T-cell (primary cell): ENCODE data around the gene MPHOSPH6. TPM values are rescaled to one million over a fixed set of nuclear protein-coding genes. Genes with fewer than 3 reads are reported as not detected.

Source experiments
- ATAC-seq, 4 experiments: fragments of 200-7000 bp in 3 of 4; fragments of 150-1000 bp in 1 of 4; cut with Tn5 transposase; replicated peaks in 1 of 4; 1 replicate in 3 of 4; 2 replicates in 1 of 4; pipeline ENCODE4 v1.10.0; 2021; ENCODE audit warnings: moderate library complexity in 3 of 4, mild to moderate bottlenecking in 2 of 4, moderate number of reproducible peaks in 1 of 4
- CTCF ChIA-PET, 2 donors: fragments of 300-600 bp; sonication (Branson Sonifier 250); formaldehyde crosslinking; loops; one replicate each; lab custom pipeline; 2022; ENCODE audit warnings: antibody characterized with exemption in 2 of 2; lab: Charles Lee
- POLR2A ChIA-PET, 2 donors: fragments of 300-600 bp; sonication (Branson Sonifier 250); formaldehyde crosslinking; loops; one replicate each; lab custom pipeline; 2022; ENCODE audit warnings: antibody characterized with exemption in 2 of 2; lab: Charles Lee
- DNase-seq, 35 experiments: peaks; one replicate each; pipeline versions ENCODE4 v3.0.0 to v3.0.0-alpha.2; 2013 to 2023
- H3K27ac ChIP-seq: one replicate; pipeline ENCODE4 v1.5.1; 2013; ENCODE audit warnings: low read length
- H3K27me3 ChIP-seq, 2 experiments: replicated peaks in 1 of 2; 1 replicate in 1 of 2; 2 replicates in 1 of 2; pipeline versions ENCODE4 v1.6.1 to v1.7.0; 2013; ENCODE audit warnings: low read length in 1 of 2, mixed read lengths in 1 of 2; ENCODE audit not compliant: control insufficient read depth in 2 of 2, insufficient read depth in 2 of 2; ENCODE audit errors: extremely low read depth in 1 of 2
- H3K36me3 ChIP-seq, 2 donors: 1 replicate in 1 of 2; 2 replicates in 1 of 2; pipeline versions ENCODE4 v1.6.1 to v1.7.0; 2013; ENCODE audit warnings: low read length in 1 of 2; ENCODE audit not compliant: control insufficient read depth in 2 of 2, insufficient read depth in 1 of 2; ENCODE audit errors: extremely low read depth in 1 of 2
- H3K4me1 ChIP-seq, 2 experiments: 1 replicate in 1 of 2; 2 replicates in 1 of 2; pipeline versions ENCODE4 v1.6.1 to v1.7.0; 2013; ENCODE audit warnings: low read length in 2 of 2, mixed read lengths in 1 of 2; ENCODE audit not compliant: insufficient read depth in 2 of 2, control insufficient read depth in 1 of 2; ENCODE audit errors: extremely low read depth in 1 of 2
- H3K4me3 ChIP-seq, 2 donors: 1 replicate in 1 of 2; 2 replicates in 1 of 2; pipeline versions ENCODE4 v1.5.1 to v1.7.0; 2013; ENCODE audit warnings: mild to moderate bottlenecking in 2 of 2, low read length in 1 of 2, moderate library complexity in 1 of 2; ENCODE audit not compliant: control insufficient read depth in 1 of 2; ENCODE audit errors: extremely low read depth in 1 of 2
- H3K9me3 ChIP-seq: 2 replicates; pipeline ENCODE4 v1.7.0; 2013
- H3K27ac Mint-ChIP-seq, 2 donors: one replicate each; pipeline ENCODE4 v1.8.0; 2020 to 2021; ENCODE audit warnings: mild to moderate bottlenecking in 2 of 2, mixed read lengths in 2 of 2
- H3K27me3 Mint-ChIP-seq, 2 donors: one replicate each; pipeline ENCODE4 v1.8.0; 2021 to 2022; ENCODE audit warnings: mixed read lengths in 2 of 2
- H3K36me3 Mint-ChIP-seq: one replicate; pipeline ENCODE4 v1.8.0; 2021; ENCODE audit warnings: mixed read lengths
- H3K4me1 Mint-ChIP-seq, 3 donors: one replicate each; pipeline ENCODE4 v1.8.0; 2020 to 2022; ENCODE audit warnings: mixed read lengths in 3 of 3, mild to moderate bottlenecking in 1 of 3
- H3K4me3 Mint-ChIP-seq, 3 donors: one replicate each; pipeline ENCODE4 v1.8.0; 2020 to 2022; ENCODE audit warnings: mild to moderate bottlenecking in 3 of 3, mixed read lengths in 3 of 3, moderate library complexity in 3 of 3
- H3K9me3 Mint-ChIP-seq, 3 donors: one replicate each; pipeline ENCODE4 v1.8.0; 2020 to 2022; ENCODE audit warnings: mixed read lengths in 3 of 3
- WGBS: methylation state at CpG from one replicate; pipeline ENCODE4 v1.1.5; 2013; ENCODE audit warnings: missing lambda C conversion rate; ENCODE audit not compliant: insufficient coverage; 5-methylcytosine and 5-hydroxymethylcytosine counted together
- total RNA-seq, 35 experiments: library from RNA in 6 of 35; stranded (reverse) in 6 of 35; fragments of 120-200 nt in 1 of 35; gene quantifications; one replicate each; pipeline versions ENCODE4 v1.2.1 to v1.2.4 and lab custom pipeline; 2013 to 2026

Gene MPHOSPH6
- total RNA-seq, 5 donors from 2014 or later (not counting 1 experiment from before 2014, with no cell fraction given) = 12.0 to 28.9 (median 19.0) TPM

DNA sequence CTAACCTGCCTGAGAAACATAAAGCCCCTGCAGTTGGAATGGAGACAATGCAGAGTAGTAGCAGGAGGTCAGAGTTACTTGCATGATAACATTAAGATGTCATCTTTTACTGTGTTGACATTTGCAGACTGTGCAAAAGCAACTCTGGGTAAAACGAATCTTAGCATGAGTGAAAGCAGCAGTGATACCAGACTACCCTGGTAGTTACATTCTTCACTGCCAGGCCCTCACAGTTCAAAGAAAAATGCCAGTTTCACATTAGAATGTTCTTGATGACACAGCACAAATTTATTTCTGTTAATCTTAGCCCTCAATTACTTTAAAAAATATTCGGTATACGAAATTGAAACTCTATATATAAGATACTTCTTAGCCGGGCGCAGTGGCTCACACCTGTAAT, 12.2 kb downstream of the MPHOSPH6 start:
- Histone ChIP-seq H3K9me3 (no peaks in the 10 kb centered on the region), H3K4me1 (no peaks in the 10 kb centered on the region), H3K27me3 (no peaks in the 10 kb centered on the region), H3K27ac (no peak overlapping the region), H3K36me3 (peaks cover 6 to 38% of the 10 kb centered on the region in 2 donors), H3K4me3 (no peak overlapping the region)
- peaks cover 20 to 35% (median 29%) of the 10 kb centered on the region in 3 donors for H3K4me1 Mint-ChIP-seq
- DNase-seq (no peak), ATAC-seq (no peak)
- H3K27me3 Mint-ChIP-seq = no peaks in the 10 kb centered on the region
- CTCF ChIA-PET = no interaction called here
- 57% methylated on average over 1 of the region's 5 CpGs for WGBS
- POLR2A ChIA-PET = no interaction called here
- peaks cover 2 to 7% (median 5%) of the 10 kb centered on the region in 3 donors for H3K9me3 Mint-ChIP-seq
- no peak overlapping the region for H3K4me3 Mint-ChIP-seq
- peaks cover 70% of the 10 kb centered on the region for H3K36me3 Mint-ChIP-seq
- no peak overlapping the region for H3K27ac Mint-ChIP-seq

DNA sequence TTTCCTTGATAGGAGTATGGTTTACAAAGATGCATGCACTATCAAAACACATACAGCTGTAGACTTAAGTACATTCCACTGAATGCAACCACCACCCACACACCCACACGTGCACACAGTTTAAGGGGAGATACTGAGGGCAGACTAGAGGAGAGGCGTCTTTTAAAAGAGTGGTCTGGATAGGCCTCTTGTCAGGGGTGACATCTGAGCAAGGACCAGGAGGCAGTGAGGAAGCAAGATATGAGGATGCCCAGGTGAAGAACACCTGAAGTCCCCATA, 12.6 kb downstream of the MPHOSPH6 start:
- H3K36me3 ChIP-seq = peaks cover 6 to 34% of the 10 kb centered on the region in 2 donors
- H3K27ac Mint-ChIP-seq = no peak overlapping the region
- H3K4me1 ChIP-seq = no peaks in the 10 kb centered on the region
- H3K4me3 Mint-ChIP-seq = no peak overlapping the region
- 86% methylated on average over 1 of the region's 2 CpGs for WGBS
- H3K4me3 ChIP-seq = no peak overlapping the region
- CTCF ChIA-PET = no interaction called here
- peaks cover 16 to 34% (median 28%) of the 10 kb centered on the region in 3 donors for H3K4me1 Mint-ChIP-seq
- H3K27ac ChIP-seq = no peak overlapping the region
- no peak for DNase-seq
- ATAC-seq = no peak
- H3K36me3 Mint-ChIP-seq = peaks cover 67% of the 10 kb centered on the region
- POLR2A ChIA-PET = no interaction called here
- no peaks in the 10 kb centered on the region for H3K27me3 ChIP-seq
- H3K27me3 Mint-ChIP-seq = no peaks in the 10 kb centered on the region
- H3K9me3 ChIP-seq = no peaks in the 10 kb centered on the region
- peaks cover 2 to 7% (median 5%) of the 10 kb centered on the region in 3 donors for H3K9me3 Mint-ChIP-seq

DNA sequence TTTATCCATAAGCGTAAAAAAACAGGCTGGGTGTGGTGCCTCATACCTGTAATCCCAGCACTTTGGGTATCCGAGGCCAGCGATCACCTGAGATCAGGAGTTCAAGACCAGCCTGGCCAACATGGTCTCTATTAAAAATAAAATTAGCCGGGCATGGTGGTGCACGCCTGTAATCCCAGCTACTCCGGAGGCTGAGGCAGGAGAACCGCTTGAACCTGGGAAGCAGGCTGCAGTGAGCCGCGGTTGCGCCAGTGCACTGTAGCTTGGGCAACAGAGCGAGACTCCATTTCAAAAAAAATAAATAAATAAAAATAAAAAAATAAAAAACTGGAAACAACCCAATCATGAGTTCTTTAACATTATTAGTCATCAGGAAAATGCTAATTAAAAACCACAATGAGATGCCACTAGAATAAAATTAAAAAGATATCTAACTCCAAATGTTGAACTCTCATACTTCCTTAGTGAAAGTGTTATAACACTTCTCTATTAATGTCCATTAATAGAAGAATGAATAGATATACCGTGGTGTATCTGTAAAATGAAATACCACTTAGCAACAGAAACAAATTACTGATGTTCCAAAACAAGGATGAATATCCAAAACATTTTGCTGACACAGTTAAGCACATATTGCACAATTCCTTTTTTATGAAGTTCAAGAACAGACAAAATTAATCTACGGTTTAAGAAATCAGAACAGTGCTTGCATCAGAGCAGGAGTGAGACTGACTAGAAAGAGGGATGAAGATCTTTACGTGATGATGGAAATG, 13.1 kb downstream of the MPHOSPH6 start:
- Histone ChIP-seq H3K27me3 (no peaks in the 10 kb centered on the region), H3K36me3 (peaks cover 6 to 29% of the 10 kb centered on the region in 2 donors), H3K4me1 (no peaks in the 10 kb centered on the region), H3K27ac (no peak overlapping the region), H3K4me3 (no peak overlapping the region), H3K9me3 (no peaks in the 10 kb centered on the region)
- no peak for DNase-seq
- CTCF ChIA-PET = no interaction called here
- no peak overlapping the region for H3K4me3 Mint-ChIP-seq
- no peaks in the 10 kb centered on the region for H3K27me3 Mint-ChIP-seq
- ATAC-seq = no peak
- POLR2A ChIA-PET = no interaction called here
- H3K9me3 Mint-ChIP-seq = peaks cover 2 to 7% (median 5%) of the 10 kb centered on the region in 3 donors
- WGBS = 100% methylated on average over 3 of the region's 14 CpGs
- H3K4me1 Mint-ChIP-seq = peaks cover 11 to 30% (median 26%) of the 10 kb centered on the region in 3 donors
- H3K36me3 Mint-ChIP-seq = peaks cover 63% of the 10 kb centered on the region
- H3K27ac Mint-ChIP-seq = no peak overlapping the region

DNA sequence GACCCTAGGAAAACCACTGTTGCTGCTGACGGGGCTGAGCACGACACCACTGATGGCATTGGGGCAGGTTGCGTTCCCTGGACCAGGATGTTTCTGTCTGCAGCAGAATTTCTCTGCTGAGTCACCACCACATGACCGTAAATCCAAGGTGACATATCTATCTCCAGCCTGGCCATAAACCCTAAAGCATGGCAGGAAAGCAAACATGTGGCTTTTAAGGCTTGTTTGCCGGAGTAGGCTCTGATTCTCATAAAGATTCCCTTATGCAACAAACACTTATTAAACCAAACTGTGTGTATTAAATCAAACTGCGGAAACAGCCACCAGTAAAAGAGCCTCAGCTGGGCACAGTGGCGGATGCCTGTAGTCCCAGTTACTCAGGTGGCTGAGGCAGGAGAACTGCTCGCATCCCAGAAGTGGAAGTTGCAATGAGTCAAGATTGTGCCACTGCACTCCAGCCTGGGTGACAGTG, 17.3 kb downstream of the MPHOSPH6 start:
- Histone ChIP-seq H3K36me3 (peaks cover 0 to 31% of the 10 kb centered on the region in 2 donors), H3K4me3 (no peak overlapping the region), H3K27ac (no peak overlapping the region), H3K9me3 (no peaks in the 10 kb centered on the region), H3K4me1 (no peaks in the 10 kb centered on the region), H3K27me3 (no peaks in the 10 kb centered on the region)
- no peak for ATAC-seq
- peaks cover 7 to 17% (median 14%) of the 10 kb centered on the region in 3 donors for H3K4me1 Mint-ChIP-seq
- WGBS = 98% methylated on average over 8 of the region's 8 CpGs
- peaks cover 64% of the 10 kb centered on the region for H3K36me3 Mint-ChIP-seq
- peaks cover 2 to 7% (median 5%) of the 10 kb centered on the region in 3 donors for H3K9me3 Mint-ChIP-seq
- DNase-seq = no peak
- no peak overlapping the region for H3K4me3 Mint-ChIP-seq
- H3K27me3 Mint-ChIP-seq = no peaks in the 10 kb centered on the region
- ChIA-PET CTCF (no interaction called here), POLR2A (interaction anchor here in 1 of 2 donors (0.9 kb wide), 1 partner anchor 118 kb away, joined by 3 read pairs; no protein-coding TSS in a partner anchor)
- H3K27ac Mint-ChIP-seq = no peak overlapping the region

DNA sequence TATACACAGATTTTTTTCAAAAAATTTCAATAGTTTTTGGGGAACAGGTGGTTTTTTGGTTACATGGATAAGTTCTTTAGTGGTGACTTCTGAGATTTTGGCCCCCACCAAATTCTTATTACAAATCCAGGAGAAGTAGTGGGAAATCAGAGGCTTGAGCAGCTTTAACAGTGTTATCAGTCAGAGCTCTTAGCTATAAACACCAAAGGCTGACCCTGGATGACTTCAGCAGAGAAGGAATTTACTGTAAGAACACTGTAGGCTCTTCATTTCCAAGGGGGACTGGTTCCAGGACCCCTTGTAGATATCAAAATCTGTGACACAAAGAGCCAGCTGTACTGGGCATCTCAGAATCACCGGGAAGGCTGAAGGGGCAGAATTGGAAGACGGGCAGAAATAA, 17.8 kb downstream of the MPHOSPH6 start:
- ATAC-seq (no peak), DNase-seq (no peak)
- Mint-ChIP-seq H3K4me1 (peaks cover 2 to 12% (median 9%) of the 10 kb centered on the region in 3 donors), H3K36me3 (peaks cover 64% of the 10 kb centered on the region), H3K9me3 (peaks cover 2 to 7% (median 5%) of the 10 kb centered on the region in 3 donors), H3K27me3 (no peaks in the 10 kb centered on the region), H3K27ac (no peak overlapping the region), H3K4me3 (no peak overlapping the region)
- H3K27me3 ChIP-seq = no peaks in the 10 kb centered on the region
- H3K4me1 ChIP-seq = no peaks in the 10 kb centered on the region
- H3K27ac ChIP-seq = no peak overlapping the region
- H3K9me3 ChIP-seq = no peaks in the 10 kb centered on the region
- CTCF ChIA-PET = no interaction called here
- 100% methylated on average over 2 of the region's 2 CpGs for WGBS
- H3K4me3 ChIP-seq = no peak overlapping the region
- POLR2A ChIA-PET = interaction anchor here in 1 of 2 donors (0.6 to 0.9 kb wide), 2 partner anchors 16 to 118 kb away, joined by 3 read pairs; no protein-coding TSS in a partner anchor
- peaks cover 2 to 32% of the 10 kb centered on the region in 2 donors for H3K36me3 ChIP-seq

DNA sequence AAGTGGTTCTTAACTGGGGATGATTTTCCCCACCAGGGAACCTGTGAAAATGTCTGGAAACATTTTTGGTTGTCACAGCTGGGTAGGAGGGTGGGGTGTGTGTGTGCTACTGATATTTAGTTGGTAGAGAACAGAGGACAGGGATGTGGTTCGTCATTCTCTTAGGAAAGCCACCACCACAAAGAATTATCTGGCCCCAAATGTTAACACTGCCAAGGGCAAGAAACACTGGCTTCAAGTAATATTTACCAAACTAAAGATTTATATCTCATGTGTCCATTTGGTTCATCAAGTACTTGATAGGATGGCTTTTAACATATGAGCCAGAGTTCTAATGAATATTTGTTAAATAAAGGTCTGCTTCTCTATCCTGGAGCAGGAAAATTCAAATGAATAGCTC, 19.5 kb downstream of the MPHOSPH6 start:
- Mint-ChIP-seq H3K4me1 (peaks cover 0 to 9% (median 8%) of the 10 kb centered on the region in 3 donors), H3K4me3 (no peak overlapping the region), H3K36me3 (peaks cover 73% of the 10 kb centered on the region), H3K9me3 (peaks cover 2 to 7% (median 5%) of the 10 kb centered on the region in 3 donors), H3K27me3 (no peaks in the 10 kb centered on the region), H3K27ac (no peak overlapping the region)
- ATAC-seq = no peak
- POLR2A ChIA-PET = interaction anchor here in 1 of 2 donors (0.5 kb wide), 1 partner anchor 21 kb away, joined by 3 read pairs; no protein-coding TSS in a partner anchor
- no peak for DNase-seq
- Histone ChIP-seq H3K27me3 (no peaks in the 10 kb centered on the region), H3K4me1 (no peaks in the 10 kb centered on the region), H3K9me3 (no peaks in the 10 kb centered on the region), H3K27ac (no peak overlapping the region), H3K36me3 (peaks cover 9 to 38% of the 10 kb centered on the region in 2 donors), H3K4me3 (no peak overlapping the region)
- no CpG with 5 or more reads among the region's 1 CpG for WGBS
- CTCF ChIA-PET = interaction anchor here in 1 of 2 donors (0.5 kb wide), 1 partner anchor 264 kb away, joined by 3 read pairs; no protein-coding TSS in a partner anchor
